GM23338 (cell line): ENCODE data around the gene FAM217B. TPM values are rescaled to one million over a fixed set of nuclear protein-coding genes. Genes with fewer than 3 reads are reported as not detected.

Experiments used
- ATAC-seq: fragments of 200-7000 bp; cut with Tn5 transposase; 3 replicates; pipeline ENCODE4 v1.9.1; 2020
- DNase-seq: peaks from one replicate; pipeline ENCODE4 v3.0.0-alpha.2; 2015; ENCODE audit warnings: low spot score
- H2AFZ ChIP-seq: fragments of 200-600 bp; sonication (generic); 2 replicates; pipeline ENCODE4 v1.8.0; 2016; ENCODE audit warnings: antibody characterized with exemption, mild to moderate bottlenecking, moderate library complexity
- H3F3A ChIP-seq: fragments of 200-600 bp; sonication (generic); replicated peaks from 2 replicates; pipeline ENCODE4 v1.8.0; 2017; ENCODE audit warnings: antibody characterized with exemption, mixed run types, low read depth
- H3K27ac ChIP-seq: fragments of 200-600 bp; sonication (generic); 2 replicates; pipeline ENCODE4 v1.6.1; 2016; ENCODE audit warnings: low read depth
- H3K27me3 ChIP-seq: fragments of 200-600 bp; sonication (generic); 2 replicates; pipeline ENCODE4 v1.8.0; 2016; ENCODE audit warnings: mild to moderate bottlenecking, mixed run types, moderate library complexity; ENCODE audit not compliant: insufficient read depth
- H3K36me3 ChIP-seq: fragments of 200-600 bp; sonication (generic); 2 replicates; pipeline ENCODE4 v1.8.0; 2016; ENCODE audit warnings: mild to moderate bottlenecking; ENCODE audit not compliant: insufficient read depth
- H3K4me1 ChIP-seq: fragments of 200-600 bp; sonication (generic); 2 replicates; pipeline ENCODE4 v1.8.0; 2016; ENCODE audit warnings: mild to moderate bottlenecking, moderate library complexity; ENCODE audit not compliant: insufficient read depth
- H3K4me2 ChIP-seq: fragments of 200-600 bp; sonication (generic); 2 replicates; pipeline ENCODE4 v1.7.1; 2017; ENCODE audit warnings: mixed run types
- H3K4me3 ChIP-seq: fragments of 200-600 bp; sonication (generic); 2 replicates; pipeline ENCODE4 v1.6.1; 2016; ENCODE audit warnings: mixed run types
- H3K79me2 ChIP-seq: fragments of 200-600 bp; sonication (generic); replicated peaks from 2 replicates; pipeline ENCODE4 v1.8.0; 2017; ENCODE audit warnings: mild to moderate bottlenecking; ENCODE audit not compliant: insufficient read depth
- H3K9me2 ChIP-seq: fragments of 200-600 bp; sonication (generic); 2 replicates; pipeline ENCODE4 v1.8.0; 2017; ENCODE audit not compliant: insufficient read depth
- H4K20me1 ChIP-seq: fragments of 200-600 bp; sonication (generic); replicated peaks from 2 replicates; pipeline ENCODE4 v1.8.0; 2017; ENCODE audit warnings: mild to moderate bottlenecking; ENCODE audit not compliant: insufficient read depth
- H3K27ac Mint-ChIP-seq: 2 replicates; pipeline ENCODE4 v1.8.0; 2020; ENCODE audit warnings: inconsistent platforms, mild to moderate bottlenecking, moderate library complexity, mixed read lengths
- H3K27me3 Mint-ChIP-seq: 3 replicates; pipeline ENCODE4 v1.8.0; 2022; ENCODE audit warnings: low read depth, mild to moderate bottlenecking, moderate library complexity, mixed read lengths, inconsistent platforms; ENCODE audit not compliant: insufficient read depth, poor library complexity
- H3K36me3 Mint-ChIP-seq: 3 replicates; pipeline ENCODE4 v1.8.0; 2021; ENCODE audit warnings: low read depth, mild to moderate bottlenecking, inconsistent platforms, moderate library complexity, mixed read lengths
- H3K4me1 Mint-ChIP-seq: 3 replicates; pipeline ENCODE4 v1.8.0; 2020; ENCODE audit warnings: mild to moderate bottlenecking, inconsistent platforms, mixed read lengths
- H3K4me3 Mint-ChIP-seq: 3 replicates; pipeline ENCODE4 v1.8.0; 2021; ENCODE audit warnings: moderate library complexity, mild to moderate bottlenecking, inconsistent platforms, mixed read lengths
- H3K9me3 Mint-ChIP-seq: 3 replicates; pipeline ENCODE4 v1.8.0; 2020; ENCODE audit warnings: moderate library complexity, mild to moderate bottlenecking, inconsistent platforms, mixed read lengths
- CREB1 ChIP-seq: fragments of 250-450 bp; sonication (Bioruptor Pico); IDR thresholded peaks from 2 replicates; pipeline ENCODE4 v1.5.0; 2020; ENCODE audit warnings: low read depth, mild to moderate bottlenecking, moderate library complexity
- CTCF ChIP-seq, 2 experiments: fragments of 200-600 bp in 1 of 2; sonication (generic) in 1 of 2; conservative IDR thresholded peaks; 2 replicates each; pipeline versions ENCODE4 v1.5.1 to v1.6.1; 2016 to 2017; ENCODE audit warnings: antibody characterized with exemption in 2 of 2, low read depth in 2 of 2, mild to moderate bottlenecking in 2 of 2, moderate library complexity in 1 of 2
- EZH2 ChIP-seq: fragments of 200-600 bp; sonication (generic); IDR thresholded peaks from one replicate; pipeline ENCODE4 v1.8.0; 2017; ENCODE audit warnings: antibody characterized with exemption, mild to moderate bottlenecking, low read depth; ENCODE audit not compliant: unreplicated experiment
- EZH2phosphoT487 ChIP-seq: fragments of 200-600 bp; sonication (generic); IDR thresholded peaks from one replicate; pipeline ENCODE4 v1.8.1; 2018; ENCODE audit warnings: antibody characterized with exemption; ENCODE audit not compliant: unreplicated experiment
- NANOG ChIP-seq: IDR thresholded peaks from 2 replicates; pipeline ENCODE4 v1.6.1; 2016; ENCODE audit warnings: antibody characterized with exemption, borderline replicate concordance
- POLR2AphosphoS5 ChIP-seq: IDR thresholded peaks from 2 replicates; pipeline ENCODE4 v1.6.1; 2016; ENCODE audit warnings: antibody characterized with exemption, low read depth
- REST ChIP-seq: IDR thresholded peaks from one replicate; pipeline ENCODE4 v1.6.1; 2018; ENCODE audit warnings: antibody characterized with exemption; ENCODE audit not compliant: unreplicated experiment
- ZNF114 ChIP-seq: fragments of 250-450 bp; sonication (Bioruptor Pico); IDR thresholded peaks from 2 replicates; pipeline ENCODE4 v1.5.0; 2020; ENCODE audit warnings: mild to moderate bottlenecking, moderate library complexity
- ZNF331 ChIP-seq: fragments of 250-450 bp; sonication (Bioruptor Pico); IDR thresholded peaks from 2 replicates; pipeline ENCODE4 v1.5.0; 2020; ENCODE audit warnings: low read depth, mild to moderate bottlenecking, moderate library complexity
- polyA plus RNA-seq: library from polyadenylated mRNA; unstranded; fragments of >200 nt; fragmentation: Nextera tagmentation; extraction: Ambion mirVana; gene quantifications from 2 replicates; pipeline ENCODE4 v1.2.1, GENCODE V29; 2016
- total RNA-seq: library from RNA; depleted of rRNA; stranded (reverse); fragments of >200 nt; shearing (Covaris generic); gene quantifications from 2 replicates; pipeline ENCODE4 v1.2.3, GENCODE V29; 2014

The FAM217B gene
- total and polyA plus RNA-seq, 2 experiments from 2014 or later = 13.2 to 25.9 TPM

- H3K4me3 ChIP-seq = no peak overlapping the region
- H3K27me3 ChIP-seq = peaks cover 75% of the 10 kb centered on the region
- no peaks in the 10 kb centered on the region for H3K36me3 ChIP-seq
- no peak overlapping the region for H3K4me3 Mint-ChIP-seq
- H3K4me1 Mint-ChIP-seq = peaks cover 4% of the 10 kb centered on the region; the same call in 2 of the 3 replicates
- H4K20me1 ChIP-seq = peaks cover 11% of the 10 kb centered on the region; the same call in 1 of the 2 replicates
- H3K36me3 Mint-ChIP-seq = peaks cover 7% of the 10 kb centered on the region
- H3K27ac Mint-ChIP-seq = no peak overlapping the region
- peaks cover 15% of the 10 kb centered on the region for H3K9me3 Mint-ChIP-seq
- no peak overlapping the region for H2AFZ ChIP-seq
- H3K4me1 ChIP-seq = no peaks in the 10 kb centered on the region; the same call in 1 of the 2 replicates
- H3F3A ChIP-seq = no peaks in the 10 kb centered on the region
- DNase-seq = no peak
- peaks cover 37% of the 10 kb centered on the region for H3K27me3 Mint-ChIP-seq
- no peaks in the 10 kb centered on the region for H3K79me2 ChIP-seq
- no peak for TF ChIP-seq POLR2AphosphoS5
- TF ChIP-seq CREB1 = no peak
- no peak for TF ChIP-seq NANOG
- ATAC-seq = no peak
- no peak overlapping the region for H3K4me2 ChIP-seq
- no peak overlapping the region for H3K27ac ChIP-seq
- H3K9me2 ChIP-seq = no peaks in the 10 kb centered on the region
These were observed 4.6 kb upstream of the FAM217B start for GRCh38 chr20:59935457-59936185.

- peaks cover 7% of the 10 kb centered on the region for H3K36me3 Mint-ChIP-seq
- peaks cover 39% of the 10 kb centered on the region for H3K27me3 Mint-ChIP-seq
- peaks cover 8% of the 10 kb centered on the region for H3K4me1 Mint-ChIP-seq
- TF ChIP-seq POLR2AphosphoS5 (no peak), EZH2phosphoT487 (no peak)
- peaks cover 5% of the 10 kb centered on the region; the same call in 1 of the 2 replicates for H3K79me2 ChIP-seq
- ATAC-seq (no peak), DNase-seq (no peak)
- no peak overlapping the region for H3K27ac ChIP-seq
- no peaks in the 10 kb centered on the region for H3F3A ChIP-seq
- peaks cover 73% of the 10 kb centered on the region for H3K27me3 ChIP-seq
- no peak overlapping the region for H3K4me3 ChIP-seq
- H3K4me2 ChIP-seq = no peak overlapping the region
- H3K4me1 ChIP-seq = peaks cover 5% of the 10 kb centered on the region
- no peak overlapping the region for H3K27ac Mint-ChIP-seq
- peaks cover 15% of the 10 kb centered on the region for H3K9me3 Mint-ChIP-seq
- H3K4me3 Mint-ChIP-seq = no peak overlapping the region
- no peak overlapping the region for H2AFZ ChIP-seq
- no peaks in the 10 kb centered on the region for H3K36me3 ChIP-seq
- no peaks in the 10 kb centered on the region for H3K9me2 ChIP-seq
- H4K20me1 ChIP-seq = peaks cover 11% of the 10 kb centered on the region; the same call in 1 of the 2 replicates
These were observed 3.8 kb upstream of the FAM217B start for GRCh38 chr20:59936409-59936808.

- Histone ChIP-seq H3K4me1 (peaks cover 8% of the 10 kb centered on the region), H4K20me1 (peaks cover 11% of the 10 kb centered on the region; the same call in 1 of the 2 replicates), H3K79me2 (peaks cover 12% of the 10 kb centered on the region; the same call in 1 of the 2 replicates), H3K4me3 (no peak overlapping the region), H3K4me2 (no peak overlapping the region), H3K27ac (no peak overlapping the region), H3F3A (no peaks in the 10 kb centered on the region), H2AFZ (no peak overlapping the region), H3K9me2 (no peaks in the 10 kb centered on the region), H3K36me3 (no peaks in the 10 kb centered on the region), H3K27me3 (peaks cover 67% of the 10 kb centered on the region)
- Mint-ChIP-seq H3K4me3 (no peak overlapping the region), H3K27me3 (peaks cover 39% of the 10 kb centered on the region), H3K9me3 (peaks cover 15% of the 10 kb centered on the region), H3K36me3 (peaks cover 8% of the 10 kb centered on the region), H3K27ac (no peak overlapping the region), H3K4me1 (peaks cover 9% of the 10 kb centered on the region)
- ATAC-seq (no peak), DNase-seq (no peak)
- TF ChIP-seq ZNF331 = no peak
- no peak for TF ChIP-seq CTCF (conservative IDR thresholded peaks at IDR 0.05; ENCODE audit: low read depth in 2 of 2)
- no peak for TF ChIP-seq ZNF114
- no peak for TF ChIP-seq REST
- no peak for TF ChIP-seq EZH2
- TF ChIP-seq CREB1 = no peak
- TF ChIP-seq EZH2phosphoT487 = no peak
- no peak for TF ChIP-seq POLR2AphosphoS5
These were observed 3.0 kb upstream of the FAM217B start for GRCh38 chr20:59937150-59937549.
